Stimulated activated naive CD8-positive, alpha-beta T cell treated with anti-CD3 and anti-CD28 coated beads, Interleukin-15, Interleukin-2, amounts not matched to agents 100 U/mL and 50 U/mL, for 24 hours (primary cell): Measurements from ENCODE around the gene CCDC194.
A peak's percentile ranks its signal among the peaks of the same experiment; 100 is the strongest.

ENCODE experiments used
- ATAC-seq: fragments of 150-1000 bp; cut with Tn5 transposase; one replicate; pipeline ENCODE4 v1.10.0; 2021
- DNase-seq: peaks from one replicate; pipeline ENCODE4 v3.0.0; 2021

The CCDC194 gene

DNA sequence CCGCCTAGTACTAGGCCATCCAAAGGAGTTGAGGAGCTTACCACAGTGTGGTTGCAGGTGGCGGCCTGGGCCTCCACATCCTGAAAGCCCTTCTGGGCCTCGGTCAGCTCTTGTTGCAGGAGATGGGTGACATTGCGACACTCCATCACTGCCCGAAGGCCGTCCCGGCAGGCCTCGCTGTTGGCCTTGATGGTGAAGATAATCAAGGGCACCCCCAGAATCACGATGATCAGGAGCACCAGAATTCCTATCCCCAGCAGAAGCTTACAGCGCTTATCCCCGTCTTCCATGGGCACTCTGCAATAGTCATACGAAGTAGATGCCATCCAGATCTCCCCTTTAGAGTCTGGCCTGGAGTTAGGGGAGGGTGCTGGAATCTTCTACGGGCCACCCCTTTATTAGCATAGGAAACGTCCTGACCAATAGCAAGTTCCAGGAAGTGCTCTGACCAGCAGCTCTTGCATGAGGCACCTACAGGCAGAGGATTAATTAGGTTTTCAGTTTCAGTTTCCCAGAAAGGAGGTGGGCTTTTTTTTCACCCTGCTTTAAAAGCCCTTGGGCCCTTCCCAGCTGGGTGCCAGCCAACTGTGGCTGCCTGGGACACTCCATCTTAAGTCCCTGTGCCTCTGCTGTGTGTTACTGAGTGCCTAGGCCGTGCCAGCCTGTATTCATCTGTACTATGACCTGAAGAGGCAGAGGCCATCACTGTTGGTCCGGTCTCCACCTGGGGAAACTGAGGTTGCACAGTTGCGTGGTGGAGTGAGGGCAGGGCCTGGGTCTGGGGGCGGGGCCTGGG lies 11.5 kb upstream of the CCDC194 start, which contains the start of gene BST2:
Gene BST2 (minus strand): TSS at position 381 of the 796 bp plus-strand sequence. CDS start 55 bp downstream, at position 326.
- DNase-seq: peak; percentile 61
- peak; percentile 82 for ATAC-seq

DNA sequence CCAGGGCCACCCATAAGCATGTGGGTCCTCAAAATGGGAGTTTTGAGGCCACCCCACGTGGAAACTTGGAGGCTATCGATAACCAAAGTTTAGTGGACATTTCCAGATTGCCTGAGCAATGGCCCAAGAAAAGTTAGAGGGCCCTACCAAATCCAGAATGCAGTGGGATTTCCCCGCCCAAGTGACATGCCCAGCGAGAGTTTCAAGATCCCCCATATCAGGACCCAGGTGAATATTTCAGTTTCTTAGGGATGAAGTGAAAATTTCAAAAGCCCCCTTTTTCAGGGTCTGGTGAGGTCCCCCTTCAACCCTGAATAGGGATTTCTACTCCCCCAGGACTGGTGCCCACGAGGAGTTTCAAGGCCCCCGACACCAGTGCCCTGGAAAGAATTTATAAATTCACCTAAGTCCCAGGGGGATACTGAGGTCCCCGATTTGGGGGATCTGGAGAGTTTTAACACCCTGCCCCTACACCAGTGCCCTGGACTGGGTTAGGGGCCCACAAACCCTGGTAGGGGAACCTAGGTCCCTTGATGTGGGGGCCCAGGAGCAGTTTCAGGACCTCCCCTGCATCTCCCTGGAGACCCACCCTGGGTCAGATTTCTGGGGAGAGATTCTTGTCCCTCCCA lies 10.7 kb upstream of the CCDC194 start:
- ATAC-seq (no peak), DNase-seq (peak; percentile 31)

GRCh38 chr19:17404015-17404414 lies 10.0 kb upstream of the CCDC194 start:
- no peak for ATAC-seq
- DNase-seq: peak; percentile 35

GRCh38 chr19:17402982-17403855 lies 9.2 kb upstream of the CCDC194 start:
- DNase-seq (peak; percentile 68), ATAC-seq (no peak)

- DNase-seq: no peak
Measured at GRCh38 chr19:17401628-17402027, 7.6 kb upstream of the CCDC194 start.

DNA sequence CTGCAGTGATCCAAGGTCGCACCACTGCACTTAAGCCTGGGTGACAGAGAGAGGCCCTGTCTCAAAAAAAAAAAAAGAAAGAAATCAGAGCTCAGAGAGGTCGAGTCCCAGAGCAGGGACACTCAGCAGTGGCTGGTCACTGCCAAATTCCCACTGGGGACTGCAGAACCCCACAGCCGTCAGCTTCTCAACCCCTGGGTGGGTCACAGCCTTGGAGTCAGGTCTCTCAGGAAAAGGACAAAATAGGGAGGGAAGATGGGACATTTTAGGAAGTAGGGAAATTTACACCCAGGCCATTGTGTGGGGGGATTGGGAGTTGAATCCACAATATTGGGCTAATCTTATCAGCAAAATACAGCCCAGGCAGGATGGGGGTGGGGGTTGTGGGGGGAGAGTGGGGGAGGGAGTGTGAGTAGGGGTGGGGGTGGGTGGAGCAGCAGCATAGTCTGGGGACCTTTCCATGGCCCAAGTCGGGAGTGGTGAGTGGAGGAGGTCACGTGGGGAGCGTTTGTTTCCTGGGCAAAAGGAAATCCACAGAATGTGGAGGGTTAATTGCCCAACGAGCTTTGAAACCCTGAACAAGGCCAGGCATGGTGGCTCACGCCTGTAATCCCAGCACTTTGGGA lies 5.0 kb upstream of the CCDC194 start:
- no peak for ATAC-seq
- no peak for DNase-seq

More at GRCh38 chr19:17401628-17402027, 7.6 kb upstream of the CCDC194 start:
- ATAC-seq: no peak

DNA sequence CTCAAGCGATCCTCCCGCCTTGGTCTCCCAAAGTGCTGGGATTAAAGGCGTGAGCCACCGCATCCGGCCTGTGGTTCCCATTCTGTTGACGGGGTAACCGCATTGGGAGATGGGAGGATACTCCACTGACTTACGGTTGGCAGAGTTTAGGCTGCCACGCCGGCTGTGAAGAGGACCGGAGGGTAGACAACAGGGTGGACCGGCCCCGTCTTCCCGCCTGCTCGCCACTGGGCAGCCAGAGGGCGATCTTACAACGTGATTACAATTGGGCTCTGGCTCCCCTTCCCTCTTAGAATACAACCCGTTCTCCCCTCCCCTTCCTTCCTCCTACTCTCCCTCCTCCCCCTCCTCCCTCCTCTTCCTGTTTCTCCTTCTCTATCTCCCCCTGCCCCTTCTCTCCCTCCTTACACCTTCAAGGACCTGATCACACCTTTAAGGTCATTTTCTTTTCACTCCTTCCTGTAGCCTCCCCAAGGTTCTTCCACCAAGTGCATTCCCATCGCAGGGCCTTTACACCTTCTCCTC lies 957 bp upstream of the CCDC194 start:
- ATAC-seq (peak; percentile 58), DNase-seq (peak; percentile 87)

- no peak for ATAC-seq
- no peak for DNase-seq
Measured at GRCh38 chr19:17393002-17393401, 994 bp downstream of the CCDC194 start.

DNA sequence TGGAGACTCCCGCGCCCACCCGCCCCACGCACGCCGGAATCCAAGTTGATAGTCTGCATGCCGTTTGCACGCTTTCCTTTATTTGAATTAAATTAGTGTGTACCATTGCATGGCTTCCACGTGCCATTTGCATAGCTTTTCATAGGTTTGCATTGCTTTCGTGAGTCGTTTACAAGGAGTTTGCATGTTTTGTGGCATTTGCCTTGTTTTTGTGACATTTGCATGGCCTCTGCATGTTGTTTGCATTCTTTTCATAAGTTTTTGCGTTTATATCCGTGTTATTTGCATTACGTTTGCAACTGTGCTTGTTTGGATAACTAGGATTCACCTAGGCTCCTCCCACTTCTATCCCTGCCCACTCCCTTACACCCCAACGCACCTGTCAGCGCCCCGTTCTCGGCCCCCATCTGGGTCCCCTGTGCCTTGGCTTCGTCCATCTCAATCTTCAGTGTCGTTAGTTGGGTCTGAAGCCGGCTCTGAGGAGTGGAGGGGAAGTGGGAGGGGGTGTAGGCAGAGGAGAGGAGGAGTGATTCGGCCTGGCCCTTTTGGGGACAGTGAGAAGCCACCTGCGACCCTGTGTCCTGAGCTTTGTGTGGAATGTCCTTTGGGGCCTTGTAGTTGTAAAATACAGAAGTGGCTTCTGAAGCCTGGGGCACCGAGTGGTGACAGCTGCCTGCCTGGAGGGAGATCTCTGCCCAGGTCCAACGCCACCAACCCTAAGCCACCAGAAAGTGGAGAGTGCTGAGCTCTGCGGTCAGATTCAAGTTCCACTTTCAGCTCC lies 2.4 kb downstream of the CCDC194 start:
- no peak for DNase-seq
- ATAC-seq: no peak

DNA sequence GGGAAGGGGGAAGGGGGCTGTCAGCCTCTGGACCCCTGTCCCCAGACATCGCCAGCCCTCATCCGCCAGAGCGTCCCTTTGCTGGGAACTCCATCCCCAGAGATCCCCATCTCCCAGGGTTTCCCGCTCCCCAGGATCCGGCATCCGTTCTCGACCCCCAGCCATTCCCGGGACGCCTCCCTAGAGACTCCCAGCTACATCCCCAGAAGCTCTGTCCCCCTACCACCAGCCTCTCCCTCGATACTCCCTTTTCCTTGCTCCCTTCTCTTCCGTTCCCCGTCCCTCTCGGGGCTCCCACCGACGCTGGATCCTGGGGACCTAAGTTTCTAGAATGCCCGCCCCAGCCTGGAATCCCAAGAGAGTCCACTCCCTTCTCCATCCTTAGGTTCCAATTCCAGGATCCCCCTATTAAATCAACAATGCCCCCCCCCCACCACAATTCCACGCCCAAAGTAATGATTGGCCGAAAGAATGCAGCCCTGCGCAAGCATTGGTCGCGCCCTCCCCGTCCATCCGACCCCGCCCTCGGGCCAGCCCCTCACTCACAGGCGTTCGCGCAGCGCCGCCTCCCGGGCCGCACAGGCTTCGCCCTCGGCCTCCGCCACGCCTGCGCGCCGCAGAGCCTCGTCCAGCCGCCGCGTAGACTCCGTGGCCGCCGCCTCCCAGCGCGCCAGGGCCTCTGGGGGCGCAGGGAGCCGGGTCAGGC lies 3.2 kb downstream of the CCDC194 start:
- ATAC-seq (peak; percentile 97), DNase-seq (peak; percentile 96)

DNA sequence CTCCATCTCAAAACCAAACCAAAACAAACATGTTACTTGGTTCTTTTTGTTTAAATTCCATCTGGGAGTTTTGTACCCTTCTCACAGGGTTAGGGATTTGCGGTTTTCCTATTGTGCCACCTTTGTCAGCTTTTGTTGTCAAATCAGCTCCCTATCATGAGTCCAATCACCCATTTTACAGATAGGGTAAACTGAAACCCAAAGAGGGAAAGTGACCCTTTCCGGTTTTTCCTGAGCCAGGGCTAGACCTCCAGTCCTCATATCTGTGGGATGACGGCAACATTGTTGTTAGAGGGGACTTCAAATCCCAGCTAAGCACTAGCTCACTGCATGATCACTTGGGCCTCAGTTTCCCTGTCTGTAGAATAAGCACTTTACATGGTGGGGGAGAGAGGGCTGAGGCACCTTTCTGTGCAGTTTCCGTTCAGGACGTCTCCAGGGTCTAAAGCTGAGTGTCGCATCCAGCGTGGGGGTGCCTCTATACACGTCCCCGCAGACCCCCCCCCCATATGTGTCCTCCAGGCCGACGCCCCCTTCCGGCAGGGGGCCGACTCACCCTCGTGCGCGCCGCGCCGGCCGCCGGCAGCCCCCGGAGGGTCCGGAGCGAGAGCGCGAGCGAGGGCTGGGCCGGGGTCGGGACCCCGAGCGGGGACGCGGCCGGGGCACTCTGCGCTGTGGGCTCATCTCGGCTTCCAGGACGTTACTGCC lies 3.9 kb downstream of the CCDC194 start:
- DNase-seq: no peak
- ATAC-seq: no peak

GRCh38 chr19:17389288-17389687 lies 4.7 kb downstream of the CCDC194 start:
- ATAC-seq: no peak

GRCh38 chr19:17385878-17386611 lies 8.0 kb downstream of the CCDC194 start:
- DNase-seq: peak; percentile 78
- peak; percentile 55 for ATAC-seq

More at GRCh38 chr19:17389288-17389687, 4.7 kb downstream of the CCDC194 start:
- DNase-seq: no peak

GRCh38 chr19:17380426-17381138 lies 13.4 kb downstream of the CCDC194 start:
- ATAC-seq: no peak
- DNase-seq: no peak

- DNase-seq: no peak
- no peak for ATAC-seq
Measured at GRCh38 chr19:17379221-17379631, 14.8 kb downstream of the CCDC194 start.

DNA sequence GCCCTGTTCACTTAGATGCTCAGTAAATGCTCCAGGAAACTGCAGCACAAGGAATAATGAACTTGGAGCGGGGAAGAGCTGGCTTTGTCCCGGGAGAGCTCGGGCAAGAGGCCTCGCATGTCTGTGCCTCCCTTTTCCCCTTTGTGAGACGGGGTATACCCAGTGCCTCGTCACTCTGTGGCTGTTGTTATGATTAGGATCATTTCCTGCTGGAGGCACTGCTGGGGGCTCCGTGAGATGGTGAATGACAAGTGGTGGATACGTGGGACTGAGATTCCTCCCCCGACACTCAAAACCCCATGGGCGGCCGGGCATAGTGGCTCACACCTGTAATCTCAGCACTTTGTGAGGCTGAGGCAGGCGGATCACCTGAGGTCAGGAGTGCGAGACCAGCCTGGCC lies 15.7 kb downstream of the CCDC194 start:
- DNase-seq (no peak), ATAC-seq (no peak)

DNA sequence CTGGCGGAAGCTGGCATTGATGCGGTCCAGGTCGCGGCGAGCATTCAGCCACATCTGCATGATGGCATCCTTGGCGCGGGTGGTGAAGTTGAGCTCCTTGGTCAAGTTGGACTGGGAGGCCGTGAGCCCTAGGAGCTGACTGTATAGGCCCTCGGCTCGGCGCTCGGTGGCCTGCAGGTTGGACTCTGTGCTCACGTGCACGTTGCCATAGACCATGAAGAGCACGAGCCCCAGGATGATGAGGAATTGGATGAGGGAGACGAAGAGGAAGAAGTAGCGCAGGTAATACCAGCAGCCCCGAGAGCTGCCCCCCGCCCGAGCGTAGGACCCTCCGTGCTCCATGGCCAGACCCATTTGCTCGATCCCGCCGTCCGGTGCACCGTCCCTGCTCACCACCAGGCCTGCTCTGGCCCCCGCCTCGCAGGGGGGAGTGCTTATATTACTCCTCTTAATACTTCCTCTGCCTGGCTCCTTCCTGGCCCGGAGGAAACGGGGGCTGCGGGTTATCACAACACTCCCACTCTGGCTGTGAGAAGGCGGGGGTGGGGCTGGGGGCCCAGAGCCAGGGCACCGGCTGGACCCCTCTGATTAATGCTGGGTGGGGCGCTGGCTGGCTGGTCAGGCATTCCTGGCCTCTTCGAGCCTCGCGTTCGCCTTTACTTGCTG lies 16.9 kb downstream of the CCDC194 start, which contains the start of gene PLVAP:
Gene PLVAP (minus strand): TSS at position 408 of the 666 bp plus-strand sequence. CDS start 54 bp downstream, at position 354.
- DNase-seq (no peak), ATAC-seq (no peak)
